ENCODE results near the gene NTN5. TPM values are rescaled to one million over a fixed set of nuclear protein-coding genes. Genes with fewer than 3 reads are reported as not detected.
"Not testable (repeated sequence)": the region's sequence is repeated elsewhere in the genome, so short reads cannot be mapped to it uniquely, and the experiment has no call there.

The NTN5 gene
- total and polyA plus RNA-seq, 3 donors from 2014 or later: 0.87 to 4.3 (median 1.6) TPM

- H3K27ac ChIP-seq: peak overlapping the region; percentile 98 to 99
- H3K4me1 ChIP-seq: peaks cover 47% of the 10 kb centered on the region
- intact Hi-C loops (cut with DNase I; ENCODE audit: low total_unique reads): no loop called here
- no peak for DNase-seq
- 62 to 67% methylated on average over 20 to 22 of the region's 22 CpGs for WGBS, 2 donors
- no peaks in the 10 kb centered on the region for H3K36me3 ChIP-seq (ENCODE audit: low read depth, missing control alignments)
- no peaks in the 10 kb centered on the region for H3K9me3 ChIP-seq
- no peak for TF ChIP-seq POLR2A (IDR thresholded peaks at IDR 0.05)
- TF ChIP-seq CTCF (IDR thresholded peaks at IDR 0.05): no peak
- no peaks in the 10 kb centered on the region for H3K27me3 ChIP-seq
- peak overlapping the region in 1 of 2 donors; percentile 72 for H3K4me3 ChIP-seq
Observed at GRCh38 chr19:48633148-48634035, 39.4 kb downstream of the NTN5 start.

DNA sequence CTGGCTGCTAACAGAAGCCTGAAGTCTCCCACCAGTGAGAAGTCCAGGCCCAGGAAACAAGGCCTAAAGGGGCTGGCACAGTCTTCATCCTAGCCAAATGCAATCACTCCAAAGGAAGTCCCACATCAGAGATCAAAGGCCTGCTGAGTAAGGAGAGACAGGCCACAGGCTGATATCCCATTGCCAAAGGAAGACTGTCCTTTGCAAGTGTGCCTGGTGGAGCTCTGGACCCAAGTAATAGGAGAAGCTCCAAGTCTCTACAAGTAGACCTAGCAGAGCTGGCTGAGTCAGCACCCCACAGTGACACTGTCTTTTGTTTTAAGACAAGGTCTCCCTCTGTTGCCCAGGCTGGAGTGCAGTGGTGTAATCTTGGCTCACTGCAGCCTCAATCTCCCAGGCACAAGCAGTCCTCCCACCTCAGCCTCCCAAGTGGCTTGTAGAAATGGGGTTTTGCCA, 40.1 kb downstream of the NTN5 start:
- TF ChIP-seq CTCF (IDR thresholded peaks at IDR 0.05) (no peak), POLR2A (IDR thresholded peaks at IDR 0.05) (no peak)
- no peaks in the 10 kb centered on the region for H3K27me3 ChIP-seq
- intact Hi-C loops (cut with DNase I; ENCODE audit: low total_unique reads): no loop called here
- no peak overlapping the region for H3K4me3 ChIP-seq
- peak overlapping the region; percentile 98 to 99 for H3K27ac ChIP-seq
- peaks cover 46% of the 10 kb centered on the region for H3K4me1 ChIP-seq
- DNase-seq: peak; percentile 66
- H3K9me3 ChIP-seq: no peaks in the 10 kb centered on the region
- H3K36me3 ChIP-seq (ENCODE audit: low read depth, missing control alignments): no peaks in the 10 kb centered on the region

GRCh38 chr19:48632286-48632685, 40.5 kb downstream of the NTN5 start:
- peaks cover 46% of the 10 kb centered on the region for H3K4me1 ChIP-seq
- H3K9me3 ChIP-seq; intact Hi-C loops (cut with DNase I; ENCODE audit: low total_unique reads); H3K36me3 ChIP-seq (ENCODE audit: low read depth, missing control alignments); H3K27me3 ChIP-seq; DNase-seq; H3K4me3 ChIP-seq: not testable (repeated sequence)
- WGBS, 2 donors: 85 to 87% methylated on average over 11 of the region's 11 CpGs
- peak overlapping the region; percentile 87 to 98 for H3K27ac ChIP-seq

GRCh38 chr19:48631225-48631624, 41.6 kb downstream of the NTN5 start:
- TF ChIP-seq POLR2A (IDR thresholded peaks at IDR 0.05) (no peak), CTCF (IDR thresholded peaks at IDR 0.05) (no peak)
- Histone ChIP-seq H3K9me3 (no peaks in the 10 kb centered on the region), H3K27ac (peak overlapping the region; percentile 87 to 98), H3K4me3 (no peak overlapping the region), H3K27me3 (no peaks in the 10 kb centered on the region), H3K36me3 (ENCODE audit: low read depth, missing control alignments) (no peaks in the 10 kb centered on the region), H3K4me1 (peaks cover 46% of the 10 kb centered on the region)
- DNase-seq: no peak
- intact Hi-C loops (cut with DNase I; ENCODE audit: low total_unique reads): no loop called here
- 52 to 60% methylated on average over 3 of the region's 3 CpGs for WGBS, 2 donors

DNA sequence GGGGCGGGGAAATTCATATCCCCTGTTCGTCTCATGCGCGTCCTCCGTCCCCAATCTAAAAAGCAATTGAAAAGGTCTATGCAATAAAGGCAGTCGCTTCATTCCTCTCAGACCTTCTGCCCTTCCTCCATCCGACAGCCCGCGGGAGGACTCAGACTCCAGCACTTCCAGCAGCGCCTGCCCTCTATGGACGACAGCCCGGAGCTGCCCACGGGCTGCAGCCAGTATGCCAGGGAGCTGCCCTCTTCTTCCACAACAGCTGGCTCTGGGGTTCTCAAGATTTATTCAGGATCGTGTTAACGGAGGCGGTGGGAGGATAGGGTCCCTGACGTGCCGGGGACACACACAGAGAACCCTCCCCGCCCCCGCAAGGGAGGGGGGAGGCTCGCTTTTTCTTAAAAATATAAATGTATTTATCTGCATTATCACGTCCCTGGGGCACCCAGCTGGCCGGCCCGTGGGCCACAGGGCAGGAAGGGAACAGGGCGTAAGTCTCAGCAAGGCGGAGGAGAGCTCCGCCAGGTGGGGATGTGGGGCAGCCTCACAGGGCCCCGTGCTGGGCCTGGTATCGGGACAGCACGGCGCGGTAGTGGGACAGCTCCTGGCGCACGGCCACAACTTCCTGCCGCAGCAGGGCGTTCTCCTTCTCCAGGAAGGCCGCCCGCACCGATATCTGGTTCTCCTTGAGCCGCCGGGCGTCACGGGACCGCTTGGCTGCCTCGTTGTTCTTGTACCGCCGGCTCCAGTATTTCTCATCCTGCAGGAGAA, 42.3 kb downstream of the NTN5 start:
- peak; percentile 92 for DNase-seq
- Histone ChIP-seq H3K27ac (peak overlapping the region; percentile 87 to 98), H3K4me3 (peak overlapping the region in 1 of 2 donors; percentile 40), H3K4me1 (peaks cover 46% of the 10 kb centered on the region), H3K27me3 (no peaks in the 10 kb centered on the region), H3K36me3 (ENCODE audit: low read depth, missing control alignments) (no peaks in the 10 kb centered on the region), H3K9me3 (no peaks in the 10 kb centered on the region)
- intact Hi-C loops (cut with DNase I; ENCODE audit: low total_unique reads): no loop called here
- TF ChIP-seq POLR2A (IDR thresholded peaks at IDR 0.05) (no peak), CTCF (IDR thresholded peaks at IDR 0.05) (no peak)
- WGBS, 2 donors: 0 to 9% methylated on average over 1 to 47 of the region's 47 CpGs
